ENCODE measurements around the gene STAC2. TPM values are rescaled to one million over a fixed set of nuclear protein-coding genes. Genes with fewer than 3 reads are reported as not detected.

Gene STAC2
- total RNA-seq, 2 experiments from 2014 or later, result 0.03 TPM; not detected in 1

DNA sequence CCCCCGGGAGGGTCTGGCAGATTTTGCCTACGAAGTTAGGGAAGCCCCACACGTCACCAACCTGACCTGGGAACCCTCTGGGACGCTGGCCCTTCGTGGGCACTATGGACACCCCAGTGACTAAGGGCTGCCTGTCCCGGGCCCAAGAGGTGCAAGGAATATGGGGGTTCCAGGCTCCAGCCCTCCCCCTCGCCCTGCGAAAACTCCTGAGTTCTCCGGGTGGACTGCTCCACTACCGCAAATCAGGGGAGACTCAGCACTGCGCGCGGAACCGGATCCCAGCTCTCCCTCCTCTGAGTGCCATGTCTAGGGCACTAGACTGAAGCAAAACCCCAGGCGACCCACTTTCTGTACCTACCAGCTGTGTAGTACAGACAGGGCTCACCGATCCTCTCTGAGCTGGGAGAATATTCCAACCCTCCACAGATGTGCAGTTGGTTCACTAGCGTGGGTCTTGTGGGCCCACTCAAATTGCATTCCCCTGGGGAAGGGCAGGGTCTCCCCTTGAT lies 59.9 kb downstream of the STAC2 start, which contains the start of gene ARL5C:
Gene ARL5C (minus strand): TSS at position 321 of the 509 bp plus-strand sequence. CDS start 401 bp downstream, outside the sequence.
- Histone ChIP-seq H3K36me3 (ENCODE audit: insufficient read depth, low read length) (no peaks in the 10 kb centered on the region), H3K4me1 (ENCODE audit: insufficient read depth, low read length, poor library complexity, severe bottlenecking) (peaks cover 63% of the 10 kb centered on the region), H3K79me2 (ENCODE audit: insufficient read depth, low read depth, low read length) (no peaks in the 10 kb centered on the region), H3K9me2 (ENCODE audit: insufficient read depth, low read length) (no peaks in the 10 kb centered on the region), H3K27ac (ENCODE audit: low read depth, low read length, poor library complexity, severe bottlenecking) (peak within 1 kb of the TSS; percentile 72), H4K20me1 (ENCODE audit: insufficient read depth, low read length) (no peaks in the 10 kb centered on the region), H3K4me2 (ENCODE audit: low read length) (peak within 1 kb of the TSS; percentile 77), H3K4me3 (ENCODE audit: low read depth, low read length, poor library complexity, severe bottlenecking) (peak within 1 kb of the TSS; percentile 62), H3K9me3 (ENCODE audit: low read length) (peaks cover 3% of the 10 kb centered on the region; the same call in 1 of the 2 replicates), H2AFZ (ENCODE audit: low read length) (peak within 1 kb of the TSS; percentile 69)
- TF ChIP-seq CTCF (conservative IDR thresholded peaks at IDR 0.05; ENCODE audit: low read length) (no peak), EZH2phosphoT487 (IDR thresholded peaks at IDR 0.05; ENCODE audit: borderline replicate concordance, low read depth, low read length) (no peak)
- no TSS peak for BruUV-seq (replicated peaks)
- POLR2A ChIA-PET, result no interaction called here
- CTCF ChIA-PET (ENCODE audit: unreplicated experiment), result interaction anchor here (0.8 to 1.8 kb wide), 2 partner anchors 9 kb away, joined by 3 read pairs; no protein-coding TSS in a partner anchor
- DNase-seq (ENCODE audit: low spot score), result no peak
- intact Hi-C loops (cut with micrococcal nuclease; ENCODE audit: unreplicated experiment), result no loop called here

- no TSS peak for BruUV-seq (replicated peaks)
- Histone ChIP-seq H3K27ac (ENCODE audit: low read depth, low read length, poor library complexity, severe bottlenecking) (no peak overlapping the region), H3K4me2 (ENCODE audit: low read length) (peak overlapping the region; percentile 77), H3K36me3 (ENCODE audit: insufficient read depth, low read length) (no peaks in the 10 kb centered on the region), H3K9me2 (ENCODE audit: insufficient read depth, low read length) (no peaks in the 10 kb centered on the region), H3K79me2 (ENCODE audit: insufficient read depth, low read depth, low read length) (no peaks in the 10 kb centered on the region), H2AFZ (ENCODE audit: low read length) (peak overlapping the region; percentile 69), H3K4me3 (ENCODE audit: low read depth, low read length, poor library complexity, severe bottlenecking) (peak overlapping the region; percentile 62), H4K20me1 (ENCODE audit: insufficient read depth, low read length) (no peaks in the 10 kb centered on the region), H3K9me3 (ENCODE audit: low read length) (peaks cover 3% of the 10 kb centered on the region; the same call in 1 of the 2 replicates), H3K4me1 (ENCODE audit: insufficient read depth, low read length, poor library complexity, severe bottlenecking) (peaks cover 57% of the 10 kb centered on the region)
- TF ChIP-seq EZH2phosphoT487 (IDR thresholded peaks at IDR 0.05; ENCODE audit: borderline replicate concordance, low read depth, low read length), result no peak
- no peak for TF ChIP-seq CTCF (conservative IDR thresholded peaks at IDR 0.05; ENCODE audit: low read length)
- CTCF ChIA-PET (ENCODE audit: unreplicated experiment), result interaction anchor here (0.7 to 1.8 kb wide), 4 partner anchors 9 to 12 kb away, joined by 3 to 22 read pairs (median 3); no protein-coding TSS in a partner anchor
- no peak for DNase-seq (ENCODE audit: low spot score)
- intact Hi-C loops (cut with micrococcal nuclease; ENCODE audit: unreplicated experiment), result no loop called here
- POLR2A ChIA-PET, result interaction anchor here (0.5 to 1.2 kb wide), 4 partner anchors 8 to 300 kb away, joined by 3 to 6 read pairs (median 5); no protein-coding TSS in a partner anchor
These were observed 60.4 kb downstream of the STAC2 start for GRCh38 chr17:39165178-39165840.

Data from OCI-LY7 (cell line).